Upper lobe of right lung (tissue), 1 donor: ENCODE measurements around the gene UAP1. TPM values are rescaled to one million over a fixed set of nuclear protein-coding genes. Genes with fewer than 3 reads are reported as not detected.
A peak's percentile ranks its signal among the peaks of the same experiment; 100 is the strongest.

Experiments used
- ATAC-seq: fragments of 200-7000 bp; cut with Tn5 transposase; one replicate; pipeline ENCODE4 v1.9.1; 2020; ENCODE audit warnings: mild to moderate bottlenecking, moderate library complexity
- DNase-seq: peaks from one replicate; pipeline ENCODE4 v3.0.0-alpha.2; 2020
- H3K27ac ChIP-seq: fragments of 200-600 bp; one replicate; pipeline ENCODE4 v1.8.0; 2022
- H3K27me3 ChIP-seq: fragments of 200-600 bp; one replicate; pipeline ENCODE4 v1.8.0; 2022; ENCODE audit warnings: mild to moderate bottlenecking
- H3K36me3 ChIP-seq: fragments of 200-600 bp; one replicate; pipeline ENCODE4 v1.8.0; 2022
- H3K4me1 ChIP-seq: fragments of 200-600 bp; one replicate; pipeline ENCODE4 v1.8.0; 2022
- H3K4me3 ChIP-seq: fragments of 200-600 bp; one replicate; pipeline ENCODE4 v1.8.0; 2022; ENCODE audit warnings: mild to moderate bottlenecking
- H3K9me3 ChIP-seq: fragments of 200-600 bp; one replicate; pipeline ENCODE4 v1.8.0; 2022
- intact Hi-C: fragments of 100-400 bp; cut with DNase I; formaldehyde crosslinking; loops from one replicate; pipeline ENCODE4 v1.11.0; 2022
- total RNA-seq: library from RNA; stranded (reverse); fragmentation: NEBNext Ultra II Directional; extraction: Animal tissue kit (Norgen Biotek cat#: 25700); gene quantifications from one replicate; pipeline ENCODE4 v1.2.1, GENCODE V29; 2021
- TF ChIP-seq, protein P1 (sequence below): fragments of 200-600 bp; IDR thresholded peaks from one replicate; pipeline ENCODE4 v1.8.0; 2022; ENCODE audit warnings: antibody characterized with exemption
- donor health status: DM: no; HTN: yes; CAD: no; lungs with severe emphysema.

The UAP1 gene
- total RNA-seq, 1 donor from 2014 or later = 35.0 TPM

DNA sequence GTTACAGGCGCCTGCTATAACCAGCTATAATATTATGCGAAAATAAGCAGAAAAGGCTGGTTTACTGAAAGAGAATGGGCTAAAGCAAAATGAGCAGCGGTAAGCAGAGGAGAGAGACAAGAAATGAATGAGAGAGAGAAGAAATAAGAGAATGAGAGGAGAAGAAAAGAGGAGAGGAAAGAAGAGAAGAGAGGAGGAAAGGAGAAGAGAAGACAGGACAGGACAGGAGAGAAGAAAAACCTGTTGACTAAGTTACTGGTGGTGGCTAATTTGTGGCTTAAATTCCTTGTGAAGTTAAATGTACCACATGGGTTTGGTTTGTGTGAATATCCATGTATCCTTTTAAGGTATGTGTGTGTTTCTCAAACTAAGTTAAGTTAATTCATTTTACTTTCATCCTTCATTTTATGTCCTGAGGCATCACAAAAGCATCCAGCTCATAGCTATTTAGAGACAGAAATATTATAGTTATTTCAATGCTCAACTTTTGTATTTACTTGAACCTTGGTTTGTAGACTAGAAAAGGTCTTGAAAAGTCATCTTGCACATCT lies 67.6 kb downstream of the UAP1 start:
- TF ChIP-seq, protein P1, sequence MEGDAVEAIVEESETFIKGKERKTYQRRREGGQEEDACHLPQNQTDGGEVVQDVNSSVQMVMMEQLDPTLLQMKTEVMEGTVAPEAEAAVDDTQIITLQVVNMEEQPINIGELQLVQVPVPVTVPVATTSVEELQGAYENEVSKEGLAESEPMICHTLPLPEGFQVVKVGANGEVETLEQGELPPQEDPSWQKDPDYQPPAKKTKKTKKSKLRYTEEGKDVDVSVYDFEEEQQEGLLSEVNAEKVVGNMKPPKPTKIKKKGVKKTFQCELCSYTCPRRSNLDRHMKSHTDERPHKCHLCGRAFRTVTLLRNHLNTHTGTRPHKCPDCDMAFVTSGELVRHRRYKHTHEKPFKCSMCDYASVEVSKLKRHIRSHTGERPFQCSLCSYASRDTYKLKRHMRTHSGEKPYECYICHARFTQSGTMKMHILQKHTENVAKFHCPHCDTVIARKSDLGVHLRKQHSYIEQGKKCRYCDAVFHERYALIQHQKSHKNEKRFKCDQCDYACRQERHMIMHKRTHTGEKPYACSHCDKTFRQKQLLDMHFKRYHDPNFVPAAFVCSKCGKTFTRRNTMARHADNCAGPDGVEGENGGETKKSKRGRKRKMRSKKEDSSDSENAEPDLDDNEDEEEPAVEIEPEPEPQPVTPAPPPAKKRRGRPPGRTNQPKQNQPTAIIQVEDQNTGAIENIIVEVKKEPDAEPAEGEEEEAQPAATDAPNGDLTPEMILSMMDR = no peak
- intact Hi-C loops = no loop called here
- no peak for ATAC-seq

DNA sequence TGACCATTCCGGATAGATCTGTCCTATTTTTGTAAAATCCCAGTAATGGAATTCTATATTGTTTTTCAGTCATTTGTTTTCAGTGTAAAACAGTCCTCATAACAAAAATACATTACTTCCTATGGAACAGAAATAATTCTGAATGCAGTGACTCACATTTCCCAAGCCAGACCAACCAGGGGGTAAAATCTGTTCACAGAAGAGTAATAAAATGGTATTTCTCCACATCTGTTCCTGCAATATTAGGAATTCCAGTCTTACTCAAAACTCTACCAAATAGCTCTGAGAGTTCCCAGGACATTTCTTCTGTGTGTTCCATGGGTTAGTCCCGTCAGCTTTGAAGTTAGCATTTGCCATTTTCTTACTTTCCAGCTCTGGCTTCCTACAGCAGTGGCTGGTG lies 68.1 kb downstream of the UAP1 start:
- peaks cover 9% of the 10 kb centered on the region for H3K4me1 ChIP-seq
- DNase-seq = no peak
- no peaks in the 10 kb centered on the region for H3K36me3 ChIP-seq
- TF ChIP-seq, protein P1 = no peak
- H3K4me3 ChIP-seq = no peak overlapping the region
- intact Hi-C loops = no loop called here
- no peaks in the 10 kb centered on the region for H3K9me3 ChIP-seq
- no peak for ATAC-seq
- H3K27me3 ChIP-seq = no peaks in the 10 kb centered on the region
- peak overlapping the region; percentile 19 for H3K27ac ChIP-seq

More for the DNA sequence above, 67.6 kb downstream of the UAP1 start:
- Histone ChIP-seq H3K27me3 (no peaks in the 10 kb centered on the region), H3K4me3 (no peak overlapping the region), H3K27ac (no peak overlapping the region), H3K36me3 (no peaks in the 10 kb centered on the region), H3K9me3 (no peaks in the 10 kb centered on the region), H3K4me1 (peaks cover 9% of the 10 kb centered on the region)
- DNase-seq = no peak

DNA sequence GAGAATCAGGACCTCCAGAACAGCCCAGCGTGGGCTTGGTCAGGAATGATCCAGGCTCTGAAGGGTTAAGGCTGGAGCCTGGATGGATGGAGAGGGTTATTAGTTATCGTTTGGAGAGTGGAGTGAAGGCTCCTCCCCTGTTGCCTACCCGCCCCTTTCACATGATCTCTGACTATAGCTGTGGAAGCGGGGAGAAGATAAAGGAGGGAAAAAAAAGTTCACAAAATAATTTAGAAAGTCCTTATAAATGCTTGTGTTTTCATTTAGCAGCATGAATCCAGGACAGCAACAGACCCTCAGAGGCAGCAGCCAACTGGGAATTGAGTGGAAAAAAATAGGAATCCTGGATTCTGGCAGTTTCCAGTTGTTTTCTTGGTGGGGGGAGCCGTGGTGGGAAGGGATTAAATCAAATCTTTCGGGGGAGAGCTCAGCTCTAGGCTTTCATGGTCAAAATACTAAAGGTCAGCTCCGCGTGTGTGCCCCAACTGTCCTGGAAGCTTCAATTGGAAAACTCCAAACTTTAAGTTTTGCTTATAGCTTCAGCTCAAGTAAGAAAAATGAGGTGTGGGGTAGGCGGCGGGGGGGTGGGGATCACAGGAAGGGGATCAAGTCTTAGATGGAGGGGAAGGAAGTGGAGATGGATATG lies 70.1 kb downstream of the UAP1 start:
- DNase-seq (no peak), ATAC-seq (peak; percentile 42)
- Histone ChIP-seq H3K27ac (peak overlapping the region; percentile 70), H3K36me3 (no peaks in the 10 kb centered on the region), H3K9me3 (no peaks in the 10 kb centered on the region), H3K27me3 (no peaks in the 10 kb centered on the region), H3K4me1 (peaks cover 9% of the 10 kb centered on the region), H3K4me3 (peak overlapping the region; percentile 51)
- intact Hi-C loops = no loop called here
- TF ChIP-seq, protein P1 = no peak

DNA sequence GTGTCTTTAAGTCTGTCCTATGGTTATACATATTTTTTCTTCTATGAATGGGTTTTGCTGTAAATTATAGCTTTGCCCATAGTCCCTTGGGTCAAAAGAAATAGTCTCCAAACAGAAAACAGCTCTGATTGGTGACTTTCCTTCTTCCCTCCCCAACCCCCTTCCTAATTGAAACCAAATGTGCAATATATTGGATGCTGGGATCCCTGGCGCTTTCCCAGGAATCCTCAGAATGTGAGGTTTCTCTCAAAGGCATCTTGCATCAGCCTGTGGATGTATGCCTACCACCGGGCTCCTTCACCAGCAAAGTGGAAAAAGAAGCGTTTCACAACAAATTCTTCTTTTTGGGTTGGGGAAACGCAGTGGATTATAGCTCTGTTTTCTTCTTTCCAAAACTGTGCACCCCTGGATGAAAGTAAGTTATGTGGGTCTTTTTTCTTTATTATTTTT lies 70.7 kb downstream of the UAP1 start, which contains the start of gene DDR2:
Gene DDR2, plus strand, starts transcription at position 248 of the 450 bp plus-strand sequence. CDS start 86,600 bp downstream, outside the sequence.
- TF ChIP-seq, protein P1 = no peak
- Histone ChIP-seq H3K27ac (peak within 1 kb of the TSS; percentile 70), H3K4me3 (peak within 1 kb of the TSS; percentile 51), H3K27me3 (no peaks in the 10 kb centered on the region), H3K36me3 (no peaks in the 10 kb centered on the region), H3K4me1 (peaks cover 9% of the 10 kb centered on the region), H3K9me3 (no peaks in the 10 kb centered on the region)
- intact Hi-C loops = no loop called here
- peak; percentile 38 for ATAC-seq
- DNase-seq = no peak

DNA sequence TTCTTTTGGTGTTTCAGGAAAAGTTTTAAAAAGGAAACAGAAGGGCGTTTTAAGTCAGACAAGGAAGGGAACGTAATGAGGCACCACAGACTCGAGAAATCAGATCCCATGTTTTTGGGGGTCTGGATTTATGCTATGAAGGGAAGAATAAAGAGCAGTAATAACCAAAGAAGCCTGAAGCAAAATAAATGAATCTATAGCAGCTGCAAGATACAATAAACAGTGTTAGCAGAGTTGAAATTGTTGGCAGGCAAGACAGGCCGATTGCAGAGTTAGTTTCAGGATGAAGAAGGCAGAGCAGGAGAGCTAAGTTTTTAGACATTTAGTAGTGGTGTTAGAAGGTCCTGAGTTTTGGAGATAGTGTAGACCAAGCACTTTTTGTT lies 71.2 kb downstream of the UAP1 start:
- H3K27ac ChIP-seq = peak overlapping the region; percentile 70
- ATAC-seq (no peak), DNase-seq (no peak)
- H3K4me1 ChIP-seq = peaks cover 9% of the 10 kb centered on the region
- no peaks in the 10 kb centered on the region for H3K36me3 ChIP-seq
- peak overlapping the region; percentile 51 for H3K4me3 ChIP-seq
- TF ChIP-seq, protein P1 = no peak
- intact Hi-C loops = no loop called here
- no peaks in the 10 kb centered on the region for H3K9me3 ChIP-seq
- H3K27me3 ChIP-seq = no peaks in the 10 kb centered on the region
